ENCODE measurements around the gene PSMD5.

The PSMD5 gene

DNA sequence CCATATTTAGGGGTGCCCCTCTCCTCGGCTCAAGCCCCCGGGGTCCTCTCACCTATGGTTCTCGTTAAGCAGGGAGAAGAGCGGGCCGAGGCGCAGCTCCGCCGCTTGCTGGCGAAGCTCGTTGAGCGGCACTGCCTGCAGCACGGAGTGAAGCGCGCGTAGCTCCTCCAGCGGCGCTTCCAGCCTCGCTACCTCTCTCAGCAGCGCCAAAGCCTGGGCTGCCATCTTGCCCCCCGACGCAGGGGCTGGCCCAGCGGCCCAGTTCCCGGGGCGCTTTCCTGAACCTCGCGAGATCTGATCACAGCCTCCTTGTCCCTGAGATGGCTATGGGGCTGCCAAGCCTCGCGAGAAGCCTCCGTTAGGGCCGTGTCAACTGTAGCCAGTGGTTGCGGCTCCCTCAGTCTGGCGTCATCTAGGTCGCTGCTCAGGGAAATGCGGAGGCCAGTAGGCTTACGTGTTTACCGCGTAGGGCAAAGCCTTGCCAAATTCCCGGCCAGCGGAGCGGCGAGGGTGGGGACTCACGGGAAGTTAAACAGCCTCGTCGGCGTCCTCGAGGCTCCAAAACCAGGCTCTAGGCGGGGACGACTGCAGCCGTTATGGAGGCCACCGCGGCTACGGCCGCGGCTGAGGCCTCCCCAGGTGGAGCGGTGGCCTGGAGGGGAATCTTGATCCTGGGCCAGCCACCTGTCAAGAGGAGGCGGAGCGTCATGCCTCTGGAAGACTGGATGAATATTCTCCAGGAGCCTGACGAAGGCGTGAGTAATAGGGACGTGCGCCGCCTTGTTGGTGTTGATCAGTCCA is at the start of gene PSMD5:
PSMD5 (minus strand) TSS at position 238 of the 801 bp plus-strand sequence; CDS start at position 225, 13 bp downstream.
- DNase-seq (ENCODE audit: low spot score): peak; percentile 98

DNA sequence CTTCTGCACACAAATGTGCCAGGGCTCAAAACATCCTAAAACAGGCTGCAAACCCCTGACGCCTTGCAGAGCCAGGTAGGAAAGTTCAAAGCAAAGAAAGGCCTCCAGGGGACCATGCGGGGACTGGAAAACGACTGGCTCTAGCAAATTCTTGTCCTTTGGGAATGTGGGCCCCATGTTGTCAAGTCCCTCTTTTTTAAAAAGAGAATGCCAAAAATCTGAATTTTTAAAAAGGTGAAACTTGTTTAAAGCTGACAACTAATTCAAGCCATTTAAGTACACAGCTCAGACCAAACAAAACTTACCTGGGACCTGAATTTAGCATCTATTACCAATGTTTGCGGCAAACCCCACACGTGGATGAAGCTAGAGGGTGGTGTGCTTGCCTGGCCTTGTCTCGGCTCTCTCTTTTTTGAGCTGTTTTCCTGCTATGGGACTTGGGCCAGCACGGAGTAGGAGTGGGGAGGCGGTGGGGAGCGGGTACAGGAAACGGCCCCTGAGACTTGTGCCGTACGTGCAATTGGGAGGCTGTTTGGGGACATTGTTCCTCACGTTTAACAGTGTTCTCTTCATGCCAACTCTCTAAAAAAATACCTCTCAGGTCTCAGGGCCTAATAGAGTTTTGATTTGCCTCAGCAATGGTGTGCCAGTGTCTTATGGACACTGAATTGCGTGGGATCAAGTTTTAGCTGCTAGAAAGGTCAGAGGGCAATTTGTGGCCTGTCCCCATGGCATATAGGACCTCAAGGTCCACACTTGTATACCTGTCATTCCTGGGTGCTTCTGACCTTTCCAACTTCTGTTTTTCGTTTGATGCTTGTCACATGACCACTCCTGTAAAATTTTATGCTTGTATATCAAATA is 49.4 kb upstream of the PSMD5 start:
- DNase-seq (ENCODE audit: low spot score): no peak

DNA sequence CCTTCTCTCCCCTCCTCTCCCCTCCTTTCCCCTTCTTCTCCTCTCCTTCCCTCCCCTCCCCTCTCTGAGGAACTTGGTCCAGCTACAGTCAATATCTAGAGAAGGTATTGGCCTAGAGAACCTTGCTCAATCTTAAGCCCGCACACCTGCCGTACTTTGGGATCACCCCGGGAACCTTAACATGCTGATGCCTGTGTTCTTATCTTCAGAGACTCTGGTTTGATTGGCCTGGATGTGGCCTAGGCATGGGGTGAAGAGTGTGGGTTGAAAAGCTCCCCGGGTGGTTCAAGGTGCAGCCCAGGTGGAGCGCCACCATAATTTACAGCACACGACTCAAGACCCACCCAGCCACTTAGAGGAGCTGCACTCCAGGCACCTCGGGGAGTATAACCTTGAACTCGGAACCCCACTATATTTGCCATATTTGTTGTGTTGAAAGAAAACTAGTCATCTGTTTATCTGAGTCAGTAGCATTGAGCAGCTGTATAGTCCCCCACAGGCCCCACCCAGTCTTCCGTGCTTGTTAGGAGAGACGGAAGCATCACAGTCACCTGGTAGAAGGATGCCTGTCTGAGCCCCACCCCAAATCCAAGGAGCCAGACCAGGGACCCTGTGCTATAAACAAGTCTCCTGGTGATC is 48.6 kb upstream of the PSMD5 start:
- DNase-seq (ENCODE audit: low spot score): peak; percentile 84

DNA sequence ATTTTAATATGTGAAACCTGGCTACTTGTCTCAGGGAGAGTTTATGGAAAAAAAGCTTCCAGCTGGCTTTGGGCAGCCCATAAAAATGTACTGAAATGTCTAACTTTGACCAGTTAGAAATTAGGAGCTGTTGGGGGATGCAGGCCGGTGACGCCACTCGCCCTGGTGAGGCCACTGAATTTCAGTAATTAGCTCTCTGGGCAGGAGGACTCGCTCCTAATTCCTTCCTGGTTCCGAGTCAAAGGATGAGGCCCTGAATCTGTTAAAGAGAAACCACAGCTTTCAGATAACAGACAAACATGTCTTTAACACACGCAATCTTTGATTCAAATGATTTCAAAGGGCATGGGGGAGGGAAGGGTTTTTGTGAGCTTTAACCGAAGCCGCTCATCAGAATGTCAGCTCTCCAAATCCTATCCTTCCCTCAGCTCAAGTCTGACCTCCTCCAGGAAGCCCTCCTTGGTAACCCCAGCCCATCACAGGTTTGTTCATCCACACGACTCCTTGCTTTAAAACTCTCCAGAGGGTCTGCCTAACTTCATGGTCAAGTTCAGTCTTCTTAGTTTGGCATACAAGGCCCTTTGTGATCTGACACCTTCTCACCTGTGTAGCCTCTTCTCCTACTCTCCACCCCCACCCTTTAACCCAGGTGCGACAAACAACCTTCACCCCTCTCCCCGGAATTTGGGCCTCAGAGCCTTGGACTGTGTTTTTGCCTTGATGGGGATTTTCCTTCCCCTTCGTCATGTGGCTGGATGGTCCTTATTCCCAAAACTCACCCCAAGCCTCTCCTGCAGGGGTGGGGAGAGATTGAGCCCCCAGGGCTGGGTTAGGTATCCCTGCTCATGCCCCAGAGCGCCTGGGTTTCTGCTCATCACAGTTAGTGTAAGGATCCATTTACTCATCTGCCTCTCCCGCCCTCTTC is 47.9 kb upstream of the PSMD5 start:
- DNase-seq (ENCODE audit: low spot score): peak; percentile 68

DNA sequence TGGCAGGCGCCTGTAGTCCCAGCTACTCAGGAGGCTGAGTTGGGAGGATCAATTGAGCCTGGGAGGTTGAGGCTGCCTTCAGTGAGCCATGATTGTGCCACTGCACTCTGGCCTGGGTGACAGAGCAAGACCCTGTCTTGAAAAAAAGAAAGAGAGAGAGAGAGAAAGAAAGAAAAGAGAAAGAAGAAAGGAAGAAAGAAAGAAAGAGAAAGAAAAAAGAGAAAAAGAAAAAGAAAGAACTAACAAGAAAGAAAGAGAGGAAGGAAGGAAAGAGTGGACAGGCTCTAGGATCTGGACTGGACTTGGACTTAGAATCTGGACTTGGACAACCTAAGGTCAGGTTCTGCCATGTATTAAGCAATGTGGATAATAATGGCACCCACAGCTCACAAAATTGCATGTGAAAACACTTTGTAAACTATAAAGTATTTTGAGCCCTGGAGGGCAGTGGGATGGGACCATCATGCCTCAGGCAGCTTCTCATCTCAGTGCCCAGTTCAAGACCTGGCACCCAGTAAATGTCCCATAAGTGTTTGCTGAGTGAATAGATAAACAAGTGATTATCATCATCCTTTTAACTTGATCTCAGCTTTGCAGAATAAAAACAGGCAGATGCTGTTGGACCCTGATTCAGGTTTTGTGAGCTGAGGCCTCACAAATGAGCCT is 47.0 kb upstream of the PSMD5 start:
- DNase-seq (ENCODE audit: low spot score): no peak

DNA sequence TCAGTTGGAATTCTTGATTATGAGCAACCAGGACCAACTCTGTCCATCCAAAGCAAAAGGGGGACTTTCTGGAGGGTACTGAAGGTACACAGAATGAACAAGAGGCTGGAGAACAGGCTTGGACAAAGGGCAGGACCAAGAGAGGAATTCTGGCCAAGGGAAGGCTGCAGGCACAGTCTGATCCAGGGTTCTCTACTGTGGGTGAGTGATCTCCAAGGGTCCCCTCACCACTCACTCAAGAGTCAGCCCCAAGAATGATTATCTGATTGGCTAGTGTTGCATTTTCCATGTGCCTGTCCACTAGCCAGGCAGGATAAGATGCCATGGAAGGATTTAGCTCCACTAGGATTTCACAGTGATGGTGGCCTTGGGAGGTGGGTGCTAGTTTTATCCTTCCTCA is 45.9 kb upstream of the PSMD5 start:
- DNase-seq (ENCODE audit: low spot score): no peak

DNA sequence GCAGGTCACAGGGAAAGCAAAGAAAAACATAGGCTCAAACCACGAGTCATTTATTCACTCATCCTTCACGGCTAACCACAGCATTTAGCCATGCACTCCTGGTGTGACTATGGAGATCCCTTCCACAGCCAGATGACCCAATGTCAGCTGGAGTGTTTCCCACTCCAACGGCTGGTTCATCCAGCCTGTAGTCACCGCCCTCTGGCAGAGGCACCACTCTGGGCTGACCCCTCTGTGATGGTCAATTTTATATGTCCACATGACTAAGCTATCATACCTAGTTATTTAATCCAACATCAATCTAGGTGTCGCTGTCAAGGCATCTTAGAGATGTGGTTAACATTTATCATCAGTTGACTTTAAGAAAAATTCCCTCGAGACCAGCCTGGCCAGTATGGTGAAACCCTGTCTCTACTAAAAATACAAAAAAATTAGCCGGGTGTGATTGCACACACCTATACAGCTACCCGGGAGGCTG is 43.8 kb upstream of the PSMD5 start:
- no peak for DNase-seq (ENCODE audit: low spot score)

DNA sequence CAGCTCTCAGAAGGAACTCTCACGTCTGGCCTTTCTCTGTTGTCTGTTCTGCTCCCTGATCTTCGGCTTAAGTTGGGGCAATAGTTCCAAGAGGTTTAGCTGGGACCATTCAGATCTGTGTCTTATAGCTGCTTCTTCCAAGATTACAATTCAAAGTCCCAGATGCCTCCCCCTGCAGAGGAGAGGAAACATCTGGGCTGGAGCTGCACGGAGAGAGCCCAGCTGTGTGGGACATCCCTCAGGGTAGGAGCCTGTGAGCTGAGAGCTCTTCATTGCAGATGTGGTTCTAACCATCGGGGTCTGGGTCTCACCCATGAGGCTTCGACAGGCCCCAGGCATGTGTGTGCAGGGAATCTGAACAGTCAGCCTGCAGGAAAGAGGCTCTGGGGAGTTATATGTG is 43.2 kb upstream of the PSMD5 start:
- no peak for DNase-seq (ENCODE audit: low spot score)

DNA sequence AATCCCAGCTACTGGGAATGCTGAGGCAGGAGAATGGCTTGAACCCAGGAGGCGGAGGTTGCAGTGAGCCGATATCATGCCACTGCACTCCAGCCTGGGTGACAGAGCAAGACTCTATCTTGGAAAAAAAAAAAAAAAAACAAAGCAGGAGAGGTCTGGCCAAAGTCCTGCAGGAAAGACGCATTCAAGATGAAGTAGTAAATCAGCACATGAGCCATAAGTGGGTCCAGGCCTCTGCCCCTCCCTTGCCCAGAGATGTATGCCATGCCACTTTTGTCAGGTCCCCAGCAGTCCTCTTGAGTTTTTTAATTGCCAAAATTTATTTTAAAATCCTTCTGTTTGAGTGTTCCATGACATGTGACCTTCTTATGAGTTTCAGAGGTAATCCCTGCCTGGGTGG is 42.7 kb upstream of the PSMD5 start:
- DNase-seq (ENCODE audit: low spot score): no peak

DNA sequence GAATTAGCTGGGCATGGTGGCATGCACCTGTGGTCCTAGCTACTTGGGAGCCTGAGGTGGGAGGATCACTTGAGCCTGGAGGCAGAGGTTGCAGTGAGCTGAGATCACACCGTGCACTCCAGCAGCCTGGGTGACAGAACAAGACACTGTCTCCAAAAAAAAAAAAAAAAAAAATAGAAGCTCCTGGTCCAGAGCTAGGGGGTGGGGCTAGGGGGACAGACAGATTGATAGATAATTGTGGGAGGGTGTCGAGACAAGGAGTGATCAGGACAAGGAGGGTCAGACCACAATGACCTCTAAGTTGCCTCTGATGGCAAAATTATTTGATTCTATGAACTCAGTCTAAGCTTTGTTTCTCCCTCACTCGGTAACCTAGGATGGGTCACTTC is 40.9 kb upstream of the PSMD5 start:
- no peak for DNase-seq (ENCODE audit: low spot score)

DNA sequence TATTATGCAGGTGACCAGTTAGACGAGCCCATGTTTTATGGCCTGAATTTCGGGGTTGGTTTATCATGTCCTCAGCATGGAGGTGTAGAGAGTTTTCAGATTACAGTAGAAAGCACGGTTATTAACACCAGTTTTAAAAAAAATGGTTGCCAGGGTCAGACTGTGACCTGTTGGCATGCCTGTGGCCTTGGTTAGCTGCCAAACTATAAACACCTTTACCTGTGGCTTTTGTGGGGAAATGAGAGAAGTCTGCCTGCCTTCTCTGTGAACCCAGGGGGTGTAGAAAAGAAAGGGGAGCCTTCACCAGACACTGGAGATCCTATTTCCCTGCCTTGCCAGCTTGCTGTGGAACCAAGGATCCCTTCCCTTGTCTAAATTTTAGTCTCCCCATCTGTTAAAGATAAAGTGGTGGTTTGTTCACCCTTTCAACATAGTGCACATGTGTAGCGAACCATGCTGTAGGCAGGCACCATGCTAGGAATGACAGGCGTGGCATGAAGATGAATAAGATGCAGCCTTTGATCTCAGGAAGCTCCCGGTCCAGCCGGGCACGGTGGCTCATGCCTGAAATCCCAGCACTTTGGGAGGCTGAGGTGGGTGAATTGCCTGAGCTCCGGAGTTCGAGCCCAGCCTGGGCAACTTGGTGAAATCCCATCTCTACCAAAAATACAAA is 40.3 kb upstream of the PSMD5 start:
- DNase-seq (ENCODE audit: low spot score): peak; percentile 37

DNA sequence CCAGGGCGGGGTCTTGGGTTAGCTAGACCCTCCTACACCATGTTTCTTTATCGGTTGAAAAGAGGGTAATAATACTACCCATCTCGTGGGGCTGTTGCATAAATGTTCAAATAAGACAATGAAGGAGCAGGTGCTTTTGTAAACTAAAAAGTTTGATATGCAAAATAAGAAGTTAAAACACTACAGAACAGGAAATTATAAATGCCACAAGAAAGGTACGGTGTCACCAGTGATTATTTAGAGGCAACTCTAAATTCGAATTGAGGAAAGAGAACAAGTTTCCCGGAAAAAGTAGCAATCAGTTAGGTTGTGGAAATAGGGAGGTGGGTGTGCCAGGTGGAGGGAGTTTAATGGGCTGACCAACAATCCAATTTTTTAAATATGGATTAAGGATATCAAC is 36.7 kb upstream of the PSMD5 start:
- DNase-seq (ENCODE audit: low spot score): peak; percentile 22

DNA sequence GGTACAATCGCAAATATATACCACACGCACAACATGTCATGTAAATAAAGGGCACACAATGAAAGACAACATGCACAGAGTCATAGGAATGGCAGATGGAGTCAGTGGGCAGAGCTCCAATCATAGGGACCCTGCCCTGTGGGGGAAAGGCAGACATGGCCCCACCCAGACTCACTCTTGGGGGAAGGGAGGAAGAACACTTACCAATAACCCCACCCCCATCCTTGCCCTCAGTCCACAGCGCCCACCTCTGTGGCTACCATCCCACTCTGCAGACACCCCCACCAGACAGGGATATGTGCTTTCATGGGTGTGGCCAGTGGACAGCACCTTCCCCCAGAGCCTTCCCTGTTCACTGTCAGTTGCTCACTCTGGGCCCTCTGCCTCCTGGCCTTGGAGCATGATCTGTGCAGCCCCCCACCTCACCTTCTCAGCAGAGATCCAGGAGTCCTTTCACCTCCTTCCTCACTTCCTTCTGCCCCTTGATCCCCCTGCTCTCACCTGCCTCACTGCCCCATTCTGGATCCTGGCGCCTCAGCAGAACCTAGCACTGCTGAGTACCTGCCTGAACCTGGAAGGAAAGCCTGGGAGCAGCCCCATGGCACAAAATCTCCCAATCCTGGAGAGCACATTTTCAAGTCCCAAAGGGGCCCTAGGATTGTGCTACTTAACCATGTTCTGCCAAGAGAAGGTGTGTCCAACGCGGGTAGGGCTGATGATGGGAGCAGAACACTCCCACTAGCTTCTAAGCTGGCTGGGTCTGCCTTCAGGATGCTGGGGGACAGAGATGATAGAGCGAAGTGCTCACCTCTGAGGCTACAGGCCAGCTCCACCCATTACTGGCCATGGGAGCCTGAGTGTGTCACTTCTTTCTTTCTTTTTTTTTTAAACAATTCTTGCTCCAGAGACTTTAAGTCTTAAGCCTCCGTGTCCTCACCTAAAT is 35.7 kb upstream of the PSMD5 start:
- DNase-seq (ENCODE audit: low spot score): peak; percentile 33

DNA sequence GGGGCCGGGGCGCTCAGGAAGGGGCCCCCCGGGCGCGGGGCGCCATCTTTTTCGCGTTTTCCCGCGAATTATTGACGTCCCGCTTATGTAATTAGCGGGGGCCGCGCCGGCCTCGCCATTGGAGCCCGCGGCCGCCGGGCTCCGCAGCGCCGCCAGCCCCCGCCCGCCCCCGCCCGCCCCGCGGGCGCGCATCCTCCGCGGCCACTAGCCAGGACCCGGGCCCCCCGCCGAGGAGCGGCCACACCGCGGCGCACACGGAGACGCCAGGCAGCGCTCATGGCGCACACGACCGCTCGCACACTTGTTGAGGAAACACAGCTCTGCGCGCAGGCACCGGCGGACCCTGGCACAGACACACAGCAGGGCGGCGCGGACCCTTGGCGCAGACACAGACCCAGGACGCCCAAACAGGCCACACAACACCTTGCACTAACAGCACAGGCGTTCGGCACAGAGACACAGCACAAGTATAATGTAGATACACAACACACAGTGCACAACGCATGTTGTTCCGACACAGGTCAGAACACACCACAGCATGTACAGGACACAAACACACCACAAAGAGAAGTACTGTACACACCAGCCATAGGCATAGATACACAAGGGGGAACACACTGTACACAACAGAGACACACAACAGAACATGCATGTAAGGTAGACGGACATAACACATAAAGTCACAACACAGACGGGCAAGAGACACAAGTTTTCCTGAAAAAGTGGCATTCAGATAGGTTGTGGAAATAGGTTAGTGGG is 34.7 kb upstream of the PSMD5 start:
- peak; percentile 51 for DNase-seq (ENCODE audit: low spot score)

DNA sequence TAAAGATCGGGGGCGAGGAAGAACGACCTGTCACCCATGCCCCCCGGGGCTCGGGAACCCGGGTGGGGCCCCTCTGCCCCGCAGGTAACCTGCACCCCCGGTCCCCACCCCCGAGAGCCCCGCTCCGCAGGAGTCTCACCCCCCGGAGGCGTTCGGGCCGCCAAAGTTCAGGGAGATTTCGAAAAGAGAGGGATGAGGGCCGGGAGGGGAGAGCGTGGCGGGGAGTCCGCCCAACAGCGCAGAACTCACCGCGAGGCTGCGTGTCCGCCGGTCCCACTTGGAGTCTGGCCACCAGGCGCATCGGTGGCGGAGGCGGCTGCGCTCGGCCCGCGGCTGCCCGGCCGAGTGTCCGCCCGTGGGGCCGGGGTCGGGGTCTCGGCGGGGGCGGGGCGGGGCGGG is 34.1 kb upstream of the PSMD5 start, which contains the start of gene PHF19:
PHF19 (minus strand) TSS at position 347 of the 399 bp plus-strand sequence. CDS start 2,447 bp downstream, outside the sequence.
- DNase-seq (ENCODE audit: low spot score): peak; percentile 26

DNA sequence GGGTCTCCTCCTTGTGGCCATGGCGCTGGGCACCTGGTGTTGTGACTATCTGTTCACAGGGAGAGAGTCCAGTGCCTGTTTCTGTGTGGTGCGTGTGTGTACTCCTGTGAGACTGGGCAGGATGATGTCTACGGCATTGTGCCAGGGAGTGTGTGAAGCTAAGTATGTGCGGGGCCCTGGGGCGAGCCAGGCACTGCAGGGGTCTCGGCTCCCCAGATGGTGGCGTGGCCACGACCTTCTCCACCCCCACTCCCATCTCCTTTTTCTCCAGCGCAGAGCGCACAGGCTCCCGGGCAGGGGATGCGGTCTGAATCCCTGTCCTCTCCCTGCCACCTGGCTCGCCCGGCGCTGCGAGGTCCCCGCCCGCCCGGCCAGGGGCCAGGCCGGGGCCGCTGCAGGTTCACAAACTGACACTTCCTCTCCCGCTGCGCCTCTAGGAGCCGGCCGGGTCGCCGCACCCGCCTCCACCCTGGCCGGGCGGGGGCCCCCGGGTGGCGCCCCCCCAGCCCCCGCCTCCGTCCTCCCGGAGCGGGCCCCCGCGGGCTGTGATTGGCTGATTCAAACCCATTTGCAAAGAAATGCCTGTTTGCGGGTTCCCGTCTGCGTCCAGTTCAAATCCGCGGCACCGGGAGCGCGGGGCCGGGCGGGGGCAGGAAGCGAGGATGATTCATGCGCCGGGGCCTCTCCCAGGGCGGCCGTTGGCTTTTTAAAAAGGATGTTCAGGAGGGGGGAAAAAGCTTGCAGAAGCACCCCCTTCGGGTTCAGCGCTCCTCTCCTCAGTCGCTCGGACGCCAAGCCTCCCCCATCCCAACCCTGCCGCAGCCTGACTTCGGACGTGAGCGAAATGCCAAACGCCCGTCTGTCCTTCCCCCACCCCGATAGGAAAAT is 33.5 kb upstream of the PSMD5 start:
- peak; percentile 90 for DNase-seq (ENCODE audit: low spot score)

DNA sequence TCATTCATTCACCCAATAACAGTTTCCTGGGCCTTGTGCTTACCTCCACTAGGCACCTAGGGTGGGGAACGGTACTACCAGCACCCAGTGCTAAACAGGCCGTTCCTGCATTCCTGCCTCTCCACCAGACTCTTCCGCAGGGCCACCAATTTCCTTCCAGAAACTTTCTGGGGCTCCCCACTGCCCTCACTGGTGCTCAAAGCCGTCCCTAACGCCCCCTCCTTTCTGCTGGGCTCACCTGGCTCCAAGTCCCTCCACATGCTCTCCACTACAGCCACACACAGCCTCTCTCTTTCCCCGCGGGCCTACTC is 32.9 kb upstream of the PSMD5 start:
- DNase-seq (ENCODE audit: low spot score): no peak

DNA sequence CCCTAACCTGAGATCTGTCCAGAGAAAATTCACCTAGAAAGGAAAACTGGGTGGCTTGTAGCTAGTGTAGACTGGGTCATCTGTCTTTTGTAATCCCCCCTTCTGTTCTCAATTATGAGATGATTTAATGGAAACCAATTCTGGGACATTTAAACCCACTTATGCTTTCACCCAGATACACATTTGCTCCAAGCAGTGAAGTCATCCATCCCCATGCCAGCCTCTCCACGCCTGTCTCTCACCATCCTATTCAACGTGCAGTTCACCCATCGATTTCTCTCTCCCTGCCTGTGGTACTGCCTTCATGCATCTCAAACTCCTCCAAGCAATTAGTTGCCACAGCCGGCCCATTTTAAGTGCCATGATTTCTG is 32.5 kb upstream of the PSMD5 start:
- DNase-seq (ENCODE audit: low spot score): no peak

Measured in CD4-positive, alpha-beta T cell treated with Interleukin-2 at 100 ng/mL for 4 hours (primary cell).